GM12892 (cell line): ENCODE data around the gene LRRFIP1.

Experiments
- DNase-seq: peaks from one replicate; pipeline ENCODE4 v3.0.0; 2011; ENCODE audit not compliant: insufficient read length
- FAIRE-seq: peaks from 2 replicates; lab custom pipeline; 2011; peaks lifted over from hg19 to GRCh38; lab: Jason Lieb, UNC
- POLR2A ChIP-seq: IDR thresholded peaks from 2 replicates; pipeline ENCODE4 v1.6.1; 2011; ENCODE audit warnings: low read depth, low read length, control low read depth
- POLR2AphosphoS5 ChIP-seq: IDR thresholded peaks from 2 replicates; pipeline ENCODE4 v1.6.1; 2011; ENCODE audit warnings: low read depth, low read length, control low read depth
- TAF1 ChIP-seq: IDR thresholded peaks from 2 replicates; pipeline ENCODE4 v1.6.1; 2011; ENCODE audit warnings: low read depth, mild to moderate bottlenecking, control low read depth, low read length, borderline replicate concordance

Gene LRRFIP1

DNA sequence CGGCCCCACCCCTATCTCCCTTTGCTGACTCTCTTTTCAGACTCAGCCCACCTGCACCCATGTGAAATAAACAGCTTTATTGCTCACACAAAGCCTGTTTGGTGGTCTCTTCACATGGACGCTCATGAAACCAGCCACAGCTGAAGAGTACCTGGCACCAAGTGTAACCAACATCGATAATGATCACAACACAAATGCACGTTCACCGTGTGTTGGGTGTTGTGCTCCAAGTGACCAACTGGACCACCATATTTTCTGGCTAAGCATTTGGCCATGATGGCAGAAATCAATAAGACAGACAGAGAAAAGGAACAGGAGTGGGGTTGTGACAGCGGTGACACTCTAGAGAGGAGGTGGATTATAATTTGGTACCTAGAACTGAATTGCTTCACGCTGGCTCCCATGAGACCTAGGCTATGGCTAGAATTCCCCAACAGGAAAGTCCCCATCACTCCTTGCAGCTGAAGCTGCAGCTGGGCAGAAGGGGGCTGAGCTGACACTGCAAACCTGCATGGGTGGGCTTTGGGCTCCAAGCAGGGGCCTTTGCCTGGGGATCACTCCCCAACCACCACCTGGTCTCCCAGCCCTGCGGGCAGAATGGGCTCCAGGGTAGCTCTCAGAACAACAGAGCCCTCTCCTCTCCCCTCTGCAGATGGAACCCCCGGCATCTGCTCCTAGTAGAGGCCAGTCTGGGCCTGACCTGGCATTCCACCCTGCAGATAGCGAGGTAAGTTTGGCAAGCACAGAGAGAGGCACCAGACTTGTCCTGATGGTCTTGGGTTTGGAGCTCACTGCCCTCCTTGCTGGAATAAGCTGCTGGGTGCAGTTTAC is 14.6 kb upstream of the LRRFIP1 start:
- DNase-seq (no peak), FAIRE-seq (no peak)
- TF ChIP-seq POLR2A (no peak), TAF1 (no peak), POLR2AphosphoS5 (no peak)

DNA sequence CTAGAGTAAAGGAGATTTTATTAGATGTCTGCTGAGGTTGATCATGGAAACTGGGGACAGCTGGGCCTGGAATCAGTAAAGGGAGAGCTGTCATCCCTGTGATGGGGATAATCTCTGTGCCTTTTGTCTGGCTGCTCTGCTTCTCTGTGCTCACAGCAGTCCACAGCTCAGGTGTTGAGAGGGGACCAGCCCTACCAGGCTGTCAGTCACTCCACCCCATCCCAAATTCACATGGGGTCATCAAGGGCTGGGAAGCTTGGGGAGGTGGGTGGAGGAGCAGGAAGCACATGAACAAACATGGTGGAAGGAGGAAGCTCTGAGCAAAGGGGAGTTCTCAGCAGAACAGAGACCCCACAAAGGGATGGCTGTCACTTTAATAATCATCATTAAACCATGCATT is 13.7 kb upstream of the LRRFIP1 start:
- FAIRE-seq (no peak), DNase-seq (no peak)
- TF ChIP-seq POLR2AphosphoS5, result no peak
- no peak for TF ChIP-seq POLR2A
- TF ChIP-seq TAF1, result no peak

- TF ChIP-seq TAF1, result no peak
- TF ChIP-seq POLR2AphosphoS5, result no peak
- no peak for TF ChIP-seq POLR2A
- DNase-seq (no peak), FAIRE-seq (no peak)
Measured at GRCh38 chr2:237614151-237614720, 13.2 kb upstream of the LRRFIP1 start.

- no peak for TF ChIP-seq POLR2AphosphoS5
- TF ChIP-seq POLR2A, result no peak
- no peak for TF ChIP-seq TAF1
- no peak for DNase-seq
- no peak for FAIRE-seq
Measured at GRCh38 chr2:237615631-237616249, 11.6 kb upstream of the LRRFIP1 start.

DNA sequence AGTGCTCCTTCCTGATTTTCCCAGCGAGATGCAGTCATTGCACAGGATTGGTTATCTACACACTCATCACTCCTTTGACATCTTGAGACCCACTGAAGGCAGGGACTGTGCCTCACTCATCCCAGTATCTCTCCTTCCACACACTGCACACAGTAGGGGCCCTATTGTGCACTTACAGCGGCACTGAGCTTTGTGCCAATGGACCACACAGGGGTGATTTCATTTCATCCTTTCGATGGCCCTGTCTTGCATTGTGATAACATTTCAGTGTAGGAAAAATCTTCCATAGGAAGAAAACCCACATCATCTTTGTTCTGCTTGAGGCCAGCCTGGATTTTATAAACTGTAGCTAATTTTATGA is 11.0 kb upstream of the LRRFIP1 start:
- DNase-seq (no peak), FAIRE-seq (no peak)
- TF ChIP-seq TAF1 (no peak), POLR2A (no peak), POLR2AphosphoS5 (no peak)

DNA sequence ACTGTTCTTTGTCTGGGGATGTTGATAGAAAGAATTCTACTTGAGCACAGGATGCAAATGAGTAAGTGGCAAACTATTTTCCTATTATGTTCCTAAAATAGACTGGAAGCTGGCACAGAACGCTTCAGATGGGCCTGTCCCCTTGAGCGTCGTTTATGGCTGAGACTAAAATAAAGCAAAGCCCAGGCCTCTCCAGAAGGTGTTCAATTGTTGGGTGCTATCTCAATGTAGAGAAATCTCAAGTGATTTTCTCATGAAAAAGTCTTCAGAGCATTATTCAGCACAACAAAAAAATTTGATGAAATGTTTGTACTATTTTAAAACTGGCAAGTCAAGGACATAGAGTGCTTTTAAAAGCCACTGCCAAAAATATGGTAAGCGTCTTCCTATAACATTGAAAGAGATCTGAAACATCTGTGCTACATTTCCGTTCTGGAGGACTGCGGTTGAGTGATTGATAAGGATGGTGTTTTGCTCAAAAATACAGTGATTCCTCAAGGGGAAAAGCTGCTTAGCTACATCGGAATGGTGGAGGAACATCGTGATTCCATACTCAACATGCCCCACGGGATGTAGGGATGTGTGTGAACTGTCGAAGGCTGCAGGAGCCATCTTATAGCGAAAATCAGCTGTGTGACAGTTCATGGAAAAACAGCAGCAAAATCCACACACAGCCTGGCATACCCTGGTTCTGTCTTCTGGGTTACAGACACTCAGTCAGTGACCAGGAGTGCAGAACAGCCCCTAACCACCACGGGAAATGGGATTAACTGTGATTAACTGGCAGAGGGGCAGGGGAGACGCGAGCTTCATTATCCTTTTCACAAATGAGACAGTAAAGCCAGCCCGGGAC is 10.4 kb upstream of the LRRFIP1 start:
- FAIRE-seq (peak; percentile 21), DNase-seq (no peak)
- no peak for TF ChIP-seq TAF1
- no peak for TF ChIP-seq POLR2A
- TF ChIP-seq POLR2AphosphoS5, result no peak

DNA sequence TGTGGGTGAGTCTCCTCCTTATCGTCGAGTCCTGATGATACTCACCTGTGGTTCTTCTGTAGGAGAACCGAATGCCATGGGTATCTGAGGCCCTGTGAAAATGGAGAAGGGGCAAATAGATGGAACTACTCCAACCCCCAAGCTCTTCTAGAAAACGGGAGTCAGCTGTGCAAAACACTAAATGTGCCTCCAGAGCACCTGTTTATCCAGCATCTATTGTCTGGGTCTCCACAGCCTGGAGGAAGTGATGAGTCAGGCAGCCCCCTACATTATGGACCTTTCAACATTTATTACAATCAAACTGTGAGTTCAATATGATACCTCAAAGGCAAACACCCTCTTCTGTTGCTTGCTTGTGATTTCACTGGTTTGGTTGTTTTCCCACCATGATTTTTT is 9.8 kb upstream of the LRRFIP1 start:
- DNase-seq, result no peak
- FAIRE-seq, result no peak
- TF ChIP-seq POLR2A, result no peak
- TF ChIP-seq POLR2AphosphoS5, result no peak
- no peak for TF ChIP-seq TAF1

DNA sequence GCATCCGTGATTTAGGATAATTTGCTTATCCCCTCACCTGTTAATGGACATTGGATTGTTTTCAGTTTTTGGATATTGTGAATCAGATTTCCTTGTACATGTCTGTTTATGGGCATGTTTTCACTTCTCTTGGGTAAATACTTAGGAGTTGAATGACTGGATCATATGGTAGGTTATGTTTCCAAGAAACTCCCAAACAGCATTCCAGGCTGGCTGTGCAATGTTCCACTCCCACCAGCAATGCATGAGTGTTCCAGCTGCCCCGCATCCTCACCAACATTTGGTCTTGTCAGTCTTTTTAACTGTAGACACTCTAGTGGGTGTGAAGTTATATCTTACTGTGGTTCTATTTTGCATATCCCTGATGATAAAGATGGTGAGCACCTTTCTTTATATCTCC is 8.9 kb upstream of the LRRFIP1 start:
- no peak for DNase-seq
- no peak for TF ChIP-seq POLR2AphosphoS5
- no peak for TF ChIP-seq TAF1
- TF ChIP-seq POLR2A, result no peak
- FAIRE-seq, result no peak

- no peak for TF ChIP-seq POLR2AphosphoS5
- no peak for TF ChIP-seq POLR2A
- TF ChIP-seq TAF1, result no peak
- FAIRE-seq (no peak), DNase-seq (no peak)
Measured at GRCh38 chr2:237623428-237624403, 3.7 kb upstream of the LRRFIP1 start.

- DNase-seq (no peak), FAIRE-seq (no peak)
- TF ChIP-seq TAF1, result no peak
Measured at GRCh38 chr2:237624565-237624964, 2.8 kb upstream of the LRRFIP1 start.
